Mucosa of stomach (tissue), 1 donor: Measurements from ENCODE around the gene FN3KRP.

Experiments
- H3K27me3 ChIP-seq: one replicate; pipeline ENCODE4 v1.7.0; 2013; ENCODE audit warnings: mild to moderate bottlenecking, low read length; ENCODE audit not compliant: control insufficient read depth, insufficient read depth
- H3K36me3 ChIP-seq: one replicate; pipeline ENCODE4 v1.7.0; 2013; ENCODE audit warnings: low read length; ENCODE audit not compliant: control insufficient read depth, insufficient read depth
- H3K4me1 ChIP-seq: one replicate; pipeline ENCODE4 v1.7.0; 2013; ENCODE audit warnings: mild to moderate bottlenecking, low read length; ENCODE audit not compliant: control insufficient read depth, insufficient read depth
- H3K4me3 ChIP-seq: one replicate; pipeline ENCODE4 v1.7.0; 2013; ENCODE audit warnings: low read length
- H3K9ac ChIP-seq: one replicate; pipeline ENCODE4 v1.7.0; 2013; ENCODE audit warnings: mild to moderate bottlenecking, low read length, moderate library complexity
- H3K9me3 ChIP-seq: one replicate; pipeline ENCODE4 v1.7.0; 2013; ENCODE audit warnings: mild to moderate bottlenecking, low read length, moderate library complexity; ENCODE audit not compliant: control insufficient read depth
- donor health status: Pancreatic carcinoma.

FN3KRP gene, protein sequence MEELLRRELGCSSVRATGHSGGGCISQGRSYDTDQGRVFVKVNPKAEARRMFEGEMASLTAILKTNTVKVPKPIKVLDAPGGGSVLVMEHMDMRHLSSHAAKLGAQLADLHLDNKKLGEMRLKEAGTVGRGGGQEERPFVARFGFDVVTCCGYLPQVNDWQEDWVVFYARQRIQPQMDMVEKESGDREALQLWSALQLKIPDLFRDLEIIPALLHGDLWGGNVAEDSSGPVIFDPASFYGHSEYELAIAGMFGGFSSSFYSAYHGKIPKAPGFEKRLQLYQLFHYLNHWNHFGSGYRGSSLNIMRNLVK

DNA sequence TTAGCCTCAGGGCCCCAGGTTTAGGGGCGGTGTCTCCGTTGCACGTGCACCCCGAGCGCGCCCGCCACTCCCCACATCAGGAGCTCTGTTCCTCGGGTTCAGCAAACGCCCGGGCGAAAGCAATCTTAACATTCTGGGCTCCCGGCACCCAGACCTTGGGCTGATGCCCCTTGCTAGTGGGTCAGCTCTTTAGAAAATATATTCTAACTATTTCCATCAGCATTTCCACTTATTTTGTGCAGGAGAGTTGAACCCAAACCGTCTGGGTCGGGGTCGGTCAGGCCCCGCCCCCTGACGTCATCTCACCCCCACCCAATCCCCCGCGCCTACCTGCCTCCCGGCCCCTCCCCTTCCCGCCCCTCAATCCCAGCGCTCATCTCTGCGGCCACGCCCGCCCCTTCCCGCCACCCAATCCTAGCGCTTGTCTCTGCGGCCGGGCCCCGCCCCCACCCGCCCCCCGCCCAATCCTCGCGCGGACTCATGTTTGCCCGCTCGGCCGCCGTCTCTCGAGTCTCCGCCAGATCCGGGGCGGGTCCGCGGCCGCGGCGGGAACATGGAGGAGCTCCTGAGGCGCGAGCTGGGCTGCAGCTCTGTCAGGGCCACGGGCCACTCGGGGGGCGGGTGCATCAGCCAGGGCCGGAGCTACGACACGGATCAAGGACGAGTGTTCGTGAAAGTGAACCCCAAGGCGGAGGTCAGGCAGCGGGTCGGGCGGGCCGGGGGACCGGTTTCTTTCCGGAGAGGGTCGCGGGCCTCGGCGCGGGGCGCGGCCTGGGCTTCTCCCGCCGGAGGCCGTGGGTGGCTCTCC, at the start of gene FN3KRP:
Gene FN3KRP, plus strand, starts transcription at position 504 of the 808 bp plus-strand sequence. Its CDS starts 50 bp downstream, at position 554.
- Histone ChIP-seq H3K4me1 (peaks cover 16% of the 10 kb centered on the region), H3K27me3 (no peaks in the 10 kb centered on the region), H3K9ac (peak within 1 kb of the TSS; percentile 76)

DNA sequence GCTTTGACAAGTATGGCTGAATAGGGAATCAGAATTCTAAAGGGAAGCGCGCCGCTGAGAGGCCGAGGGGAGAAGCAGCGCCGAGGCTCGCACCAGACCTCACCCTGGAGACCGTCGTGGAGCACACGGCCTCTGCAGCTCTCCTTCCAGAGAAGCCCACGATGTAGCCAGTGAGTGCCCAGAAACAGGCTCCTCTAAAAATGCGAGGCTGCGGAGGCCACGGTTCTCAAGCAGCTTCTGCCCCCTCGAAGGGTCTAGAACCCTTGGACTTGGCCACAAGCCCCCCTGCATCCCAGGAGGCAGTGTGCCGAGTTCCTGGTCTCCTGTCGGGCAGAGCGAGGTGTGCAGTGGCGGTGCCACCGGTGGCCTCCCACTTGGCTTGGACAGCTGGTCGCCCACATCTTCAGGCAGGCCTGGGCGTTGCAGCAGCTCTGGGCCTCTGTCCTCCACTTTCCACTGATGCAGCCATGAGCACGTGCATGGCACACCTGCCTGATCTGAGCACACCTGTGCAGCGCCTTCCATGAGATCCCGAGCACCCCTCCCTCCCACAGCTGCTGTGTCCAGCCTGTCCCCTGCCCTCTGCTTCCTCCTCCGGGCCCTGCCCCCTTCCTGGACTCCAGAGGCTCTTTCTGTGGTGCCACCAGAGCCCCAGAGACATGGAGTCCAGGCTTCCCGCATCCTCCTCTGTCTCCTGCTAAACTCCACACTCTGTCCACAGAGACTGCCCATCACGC, 49.4 kb upstream of the FN3KRP start:
- H3K4me1 ChIP-seq = peaks cover 6% of the 10 kb centered on the region
- no peak overlapping the region for H3K9ac ChIP-seq
- H3K4me3 ChIP-seq = no peak overlapping the region

More for the DNA sequence above, at the start of gene FN3KRP:
- Histone ChIP-seq H3K36me3 (no peaks in the 10 kb centered on the region), H3K9me3 (no peaks in the 10 kb centered on the region), H3K4me3 (peak within 1 kb of the TSS; percentile 46)

DNA sequence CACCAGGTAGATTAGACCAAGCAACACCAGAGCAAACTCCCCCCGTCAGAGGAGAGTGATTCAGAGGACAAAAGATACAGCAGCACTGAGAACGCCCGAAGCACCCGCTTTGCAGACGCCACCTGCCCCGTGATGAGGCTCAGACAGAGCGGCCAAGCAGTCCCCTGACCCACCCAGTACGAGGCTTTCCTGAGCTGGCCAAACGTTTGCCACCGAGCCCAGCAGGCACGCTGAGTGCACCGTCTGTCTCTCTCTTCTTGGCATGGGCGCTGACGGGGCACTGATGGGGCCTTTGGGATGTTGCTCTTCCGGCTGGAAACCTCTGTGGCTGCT, 48.9 kb upstream of the FN3KRP start:
- Histone ChIP-seq H3K36me3 (no peaks in the 10 kb centered on the region), H3K4me1 (peaks cover 12% of the 10 kb centered on the region), H3K4me3 (no peak overlapping the region), H3K9ac (no peak overlapping the region), H3K27me3 (no peaks in the 10 kb centered on the region), H3K9me3 (no peaks in the 10 kb centered on the region)

More for the DNA sequence above, 49.4 kb upstream of the FN3KRP start:
- Histone ChIP-seq H3K36me3 (no peaks in the 10 kb centered on the region), H3K27me3 (no peaks in the 10 kb centered on the region), H3K9me3 (no peaks in the 10 kb centered on the region)

DNA sequence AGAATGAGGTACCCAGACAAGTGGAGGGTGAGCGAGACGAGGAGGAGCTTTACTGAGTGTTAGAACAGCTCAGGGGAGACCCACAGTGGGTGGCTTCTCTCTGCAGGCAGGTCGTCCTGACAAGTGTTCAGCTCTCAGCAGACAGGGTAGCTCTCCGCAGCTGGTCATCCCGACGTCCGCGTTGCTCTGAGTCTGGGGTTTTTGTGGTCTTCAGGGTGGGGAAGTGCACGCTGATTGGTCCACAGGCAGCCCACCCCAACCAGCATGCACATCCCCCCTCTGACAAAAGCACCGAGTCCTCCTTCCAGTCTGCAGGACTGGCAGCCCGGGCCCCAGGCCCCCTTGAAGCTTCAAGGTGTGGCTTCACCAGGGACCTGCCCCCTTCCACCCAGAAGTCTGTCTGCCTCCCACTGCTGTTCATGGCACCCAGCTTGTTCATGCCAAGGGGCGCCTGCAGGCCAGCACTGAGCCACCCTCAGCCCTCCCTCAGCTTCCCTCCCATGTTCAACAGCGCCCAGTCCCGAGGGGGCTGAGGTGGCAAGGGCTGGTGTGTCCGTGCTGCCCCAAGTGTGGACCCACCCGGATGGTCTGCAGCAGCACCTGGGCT, 48.4 kb upstream of the FN3KRP start:
- Histone ChIP-seq H3K27me3 (no peaks in the 10 kb centered on the region), H3K4me1 (peaks cover 17% of the 10 kb centered on the region), H3K4me3 (no peak overlapping the region), H3K9ac (no peak overlapping the region), H3K36me3 (no peaks in the 10 kb centered on the region), H3K9me3 (no peaks in the 10 kb centered on the region)

DNA sequence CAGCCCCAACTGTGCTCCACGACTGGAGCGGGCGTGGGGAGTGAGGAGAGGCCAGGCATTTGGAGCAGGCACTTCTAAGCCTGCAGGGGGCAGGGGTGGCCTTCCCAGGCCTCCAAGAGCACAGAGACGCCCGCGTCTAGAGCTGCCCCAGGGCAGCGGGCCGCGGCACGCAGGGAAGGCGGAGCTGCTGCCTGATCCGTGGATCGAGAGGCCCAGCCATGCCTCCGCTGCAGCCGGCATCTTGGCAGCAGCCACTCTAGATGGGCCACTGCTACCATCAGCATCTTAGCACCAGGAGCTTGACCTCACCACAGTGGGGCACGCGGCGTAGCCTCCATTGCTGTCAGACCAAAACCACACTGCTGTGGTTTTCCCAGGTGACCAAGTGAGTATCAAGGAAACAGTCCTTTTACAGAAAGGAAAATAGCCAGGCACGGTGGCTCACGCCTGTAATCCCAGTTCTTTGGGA, 47.8 kb upstream of the FN3KRP start:
- Histone ChIP-seq H3K9me3 (no peaks in the 10 kb centered on the region), H3K4me3 (no peak overlapping the region), H3K9ac (no peak overlapping the region), H3K4me1 (peaks cover 19% of the 10 kb centered on the region), H3K27me3 (no peaks in the 10 kb centered on the region), H3K36me3 (no peaks in the 10 kb centered on the region)

DNA sequence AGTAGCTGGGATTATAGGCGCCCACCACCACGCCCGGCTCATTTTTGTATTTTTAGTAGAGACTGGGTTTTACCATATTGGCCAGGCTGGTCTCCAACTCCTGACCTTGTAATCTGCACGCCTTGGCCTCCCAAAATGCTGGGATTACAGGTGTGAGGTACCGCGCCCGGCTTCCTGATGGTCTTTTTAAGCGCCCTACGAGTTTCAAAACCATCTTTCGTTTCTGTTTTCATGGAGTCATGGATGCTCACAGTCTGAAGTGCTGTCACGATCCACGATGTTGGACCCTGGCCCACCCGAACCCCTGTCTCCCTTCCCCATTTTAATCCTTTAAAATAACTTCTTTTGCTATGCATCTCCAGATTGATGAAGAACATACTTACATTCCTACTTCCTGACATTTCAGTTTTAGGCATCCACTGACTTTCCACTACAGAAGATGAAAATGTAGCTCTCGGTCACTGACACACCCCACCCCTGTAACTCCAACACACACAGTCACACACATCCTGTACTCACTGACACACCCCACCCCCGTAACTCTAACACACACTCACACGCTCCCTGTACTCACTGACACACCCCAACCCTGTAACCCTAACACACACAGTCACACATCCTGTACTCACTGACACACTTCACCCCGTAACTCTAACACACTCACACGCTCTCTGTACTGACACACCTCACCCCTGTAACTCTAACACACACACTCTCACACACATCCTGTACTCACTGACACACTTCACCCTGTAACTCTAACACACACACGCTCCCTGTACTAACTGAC, 45.6 kb upstream of the FN3KRP start:
- no peak overlapping the region for H3K9ac ChIP-seq
- no peaks in the 10 kb centered on the region for H3K9me3 ChIP-seq
- peaks cover 19% of the 10 kb centered on the region for H3K4me1 ChIP-seq

DNA sequence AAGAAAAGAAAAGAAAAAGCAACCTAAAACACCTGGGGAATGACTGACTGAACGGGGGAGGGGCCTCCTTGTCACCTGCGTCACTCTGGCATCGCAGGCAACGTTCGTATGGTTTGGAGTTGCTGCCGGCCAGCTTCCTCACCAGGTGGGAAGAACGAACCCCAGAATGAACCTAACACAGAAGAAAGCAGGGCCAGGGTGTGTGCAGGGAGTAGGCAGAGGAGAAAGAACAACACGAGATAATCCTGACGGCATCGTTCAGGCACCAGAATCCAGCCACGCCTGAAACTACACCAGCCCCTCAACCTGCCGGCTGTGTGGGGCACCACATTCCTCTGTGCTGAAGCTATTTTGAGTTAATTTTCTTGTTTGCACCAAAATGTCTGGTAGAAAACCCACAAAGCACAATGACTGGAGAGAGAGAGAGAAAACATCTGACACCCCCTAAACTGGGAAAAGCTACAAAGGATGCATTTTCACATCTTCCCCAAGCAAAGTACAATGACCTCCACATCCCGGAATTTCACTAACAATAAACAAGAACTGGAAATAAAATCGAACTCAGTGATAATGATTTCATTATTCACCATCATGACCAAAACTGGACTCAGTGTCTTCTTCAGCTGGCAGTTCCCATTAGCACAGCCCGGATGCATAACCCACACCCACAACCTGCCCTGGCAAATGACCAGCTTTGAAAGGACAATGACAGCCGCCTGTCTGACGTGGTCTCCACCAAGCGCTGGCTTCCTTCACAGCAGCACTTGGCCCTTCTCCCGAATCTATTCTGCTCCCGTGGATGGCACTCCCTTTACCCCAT, 41.6 kb upstream of the FN3KRP start:
- Histone ChIP-seq H3K36me3 (no peaks in the 10 kb centered on the region), H3K27me3 (no peaks in the 10 kb centered on the region), H3K4me1 (peaks cover 25% of the 10 kb centered on the region), H3K4me3 (no peak overlapping the region), H3K9me3 (no peaks in the 10 kb centered on the region), H3K9ac (no peak overlapping the region)

More for the DNA sequence above, 45.6 kb upstream of the FN3KRP start:
- H3K4me3 ChIP-seq = no peak overlapping the region
- H3K27me3 ChIP-seq = no peaks in the 10 kb centered on the region
- H3K36me3 ChIP-seq = no peaks in the 10 kb centered on the region

DNA sequence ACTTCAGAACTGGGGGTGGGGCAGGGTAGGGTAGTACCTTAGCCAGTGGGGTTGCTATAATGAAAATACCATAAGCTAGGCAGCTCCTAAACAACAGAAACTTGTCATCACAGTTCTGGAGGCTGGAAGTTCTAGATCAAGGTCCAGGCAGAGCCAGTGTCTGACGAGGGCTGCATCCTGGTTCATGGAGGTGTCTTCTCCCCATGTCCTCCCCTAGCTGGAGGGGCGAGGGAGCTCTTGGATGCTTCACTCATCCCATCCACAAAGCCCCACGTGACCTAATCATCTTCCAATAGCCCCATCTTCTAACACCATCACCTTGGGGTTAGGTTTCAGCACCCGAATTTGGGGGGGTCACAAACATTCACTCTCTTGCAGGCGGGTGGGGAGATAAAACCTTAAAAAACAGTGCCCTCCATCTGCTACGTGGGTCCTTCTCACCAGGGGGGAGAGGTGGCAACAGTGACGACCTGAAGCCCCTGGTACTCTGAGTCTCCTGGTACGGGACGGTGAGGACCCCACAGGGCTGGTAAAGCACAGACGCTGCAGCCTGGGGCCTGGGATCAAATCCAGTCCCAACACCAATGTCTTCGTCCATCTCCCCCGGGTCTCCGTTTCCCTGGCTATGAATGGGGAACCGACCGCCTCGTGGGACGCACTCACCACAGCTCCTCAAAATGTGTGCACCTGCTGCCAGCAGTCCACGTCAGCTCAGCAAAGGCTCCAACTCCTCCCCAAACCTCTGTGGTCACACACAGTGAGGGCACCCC, 40.8 kb upstream of the FN3KRP start:
- no peak overlapping the region for H3K9ac ChIP-seq
- H3K36me3 ChIP-seq = no peaks in the 10 kb centered on the region
- H3K27me3 ChIP-seq = no peaks in the 10 kb centered on the region
- H3K9me3 ChIP-seq = no peaks in the 10 kb centered on the region
- H3K4me1 ChIP-seq = peaks cover 29% of the 10 kb centered on the region
- no peak overlapping the region for H3K4me3 ChIP-seq

DNA sequence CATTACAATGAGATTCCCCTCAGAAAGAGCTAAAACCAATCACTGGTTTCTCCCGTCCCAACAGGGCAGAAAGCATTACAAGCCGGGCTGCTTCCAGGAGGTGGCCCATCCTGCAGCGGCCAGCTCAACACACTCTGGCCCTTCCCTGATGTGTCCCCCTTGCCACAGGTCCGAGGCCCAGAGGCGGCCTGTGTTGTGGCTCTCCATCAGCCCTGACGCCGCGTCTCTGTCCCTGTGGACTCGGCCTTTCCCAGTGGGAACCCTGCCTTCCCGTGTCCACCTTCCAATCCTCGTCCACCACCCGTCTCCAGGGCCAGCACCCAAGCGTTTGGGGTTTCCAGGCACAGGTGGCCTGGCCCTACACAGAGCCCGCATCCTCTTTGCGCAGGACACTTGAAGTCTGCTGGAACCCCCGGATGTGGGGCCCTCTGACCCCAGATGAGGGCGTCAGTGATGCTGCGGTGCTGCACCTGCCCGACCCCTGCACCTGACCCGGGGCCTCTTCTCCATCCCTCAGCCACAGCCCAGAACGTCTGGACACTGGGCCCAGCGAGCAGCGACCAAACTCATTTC, 39.1 kb upstream of the FN3KRP start:
- no peak overlapping the region for H3K9ac ChIP-seq

More for the DNA sequence above, 39.1 kb upstream of the FN3KRP start:
- H3K4me1 ChIP-seq = peaks cover 19% of the 10 kb centered on the region
- no peaks in the 10 kb centered on the region for H3K36me3 ChIP-seq
- no peak overlapping the region for H3K4me3 ChIP-seq
- no peaks in the 10 kb centered on the region for H3K9me3 ChIP-seq
- H3K27me3 ChIP-seq = no peaks in the 10 kb centered on the region
